ENCODE measurements around the gene LRRC14B.

- TF ChIP-seq CTCF (IDR thresholded peaks at IDR 0.05) (no peak), POLR2A (IDR thresholded peaks at IDR 0.05) (no peak)
Observed at GRCh38 chr5:174291-174600, 17.0 kb upstream of the LRRC14B start.

Measured in thyroid gland (tissue), 4 donors.